ENCODE measurements around the gene SLC12A5. TPM values are rescaled to one million over a fixed set of nuclear protein-coding genes. Genes with fewer than 3 reads are reported as not detected.

SLC12A5 gene
- total RNA-seq, 1 donor from 2014 or later = not detected

DNA sequence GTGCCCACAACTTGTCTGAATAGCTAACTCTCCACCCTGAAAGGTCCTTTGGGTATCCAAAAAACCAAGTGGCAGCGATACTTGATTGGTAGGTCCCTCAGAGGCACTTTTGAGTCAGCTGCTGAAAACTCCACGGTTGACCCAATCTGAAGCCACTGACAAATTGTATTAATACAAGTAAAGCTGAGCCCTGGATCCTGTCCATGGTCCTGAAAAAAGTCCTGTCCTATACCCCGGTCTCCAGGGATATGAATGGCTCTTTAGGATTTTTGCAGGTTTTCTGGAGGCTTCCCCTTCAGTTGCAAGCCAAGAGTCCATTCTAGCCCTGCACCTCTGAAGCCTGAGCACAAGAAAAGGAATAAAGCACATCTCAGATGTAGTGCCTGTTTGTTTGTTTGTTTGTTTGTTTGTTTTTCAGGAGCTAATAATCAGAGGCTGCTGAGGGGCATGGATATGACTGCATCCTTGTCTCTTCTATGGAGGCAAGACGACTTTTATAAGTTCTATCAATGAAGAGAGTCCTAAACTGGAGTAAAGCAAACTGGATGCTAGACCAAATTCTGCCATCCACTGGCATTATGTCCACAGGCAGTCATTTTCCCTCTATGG is 1.7 kb upstream of the SLC12A5 start:
- no peak for DNase-seq (ENCODE audit: low spot score)

DNA sequence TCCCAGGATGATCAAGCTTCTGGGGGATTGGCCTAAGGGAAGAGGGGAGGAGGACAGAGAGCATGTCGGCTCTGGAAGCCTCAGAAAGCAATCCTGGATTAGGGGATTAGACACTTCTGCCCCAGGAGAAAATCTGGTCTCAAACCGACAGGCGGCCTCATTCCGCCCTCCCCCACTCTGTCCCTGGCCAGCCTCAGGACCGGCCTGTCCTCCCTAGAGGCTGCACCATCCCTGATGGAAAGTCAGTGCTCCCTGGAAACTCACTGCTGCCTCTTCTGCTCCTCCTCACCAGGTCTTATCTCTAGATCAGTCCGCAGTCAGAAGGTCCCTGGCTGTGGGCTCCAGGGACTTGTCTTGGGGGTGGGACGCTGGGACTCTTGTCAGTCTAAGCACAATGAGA is 905 bp upstream of the SLC12A5 start:
- no peak for DNase-seq (ENCODE audit: low spot score)

DNA sequence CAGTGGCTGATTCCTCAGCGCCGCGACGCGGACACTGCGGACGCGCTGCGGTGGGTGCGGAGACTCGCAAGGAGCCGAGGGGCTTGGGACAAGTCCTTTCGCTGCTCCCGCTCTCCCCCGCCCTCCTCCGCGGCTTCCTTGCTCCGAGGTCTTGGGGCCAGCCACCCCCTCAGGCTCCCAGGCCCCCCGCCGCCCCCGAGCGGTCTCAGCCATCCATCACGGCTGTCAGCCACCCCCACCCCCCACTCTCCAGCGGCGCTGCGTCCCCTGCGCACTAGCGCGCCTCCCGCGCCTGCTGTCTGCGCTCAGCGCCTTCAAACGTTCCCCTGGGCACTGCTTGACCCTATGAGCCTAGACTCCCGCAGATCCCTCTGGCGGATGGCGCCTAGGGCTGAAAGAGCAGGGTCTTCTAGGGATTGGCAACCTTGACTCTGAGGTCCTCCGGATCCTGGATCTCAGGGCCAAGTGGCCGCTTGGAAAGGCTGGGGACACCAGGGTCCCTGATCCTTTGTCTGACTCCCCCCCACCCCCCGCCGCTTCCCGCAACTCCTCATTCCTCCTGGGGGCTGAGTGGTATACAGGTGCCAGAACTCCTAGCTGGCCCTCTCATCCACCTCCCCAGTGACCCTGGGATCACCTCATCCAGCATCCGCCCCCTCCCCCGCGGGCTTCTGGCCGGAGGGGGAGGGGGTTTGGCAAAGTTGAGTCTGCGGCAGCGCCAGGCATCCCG is 1.4 kb downstream of the SLC12A5 start:
- no peak for DNase-seq (ENCODE audit: low spot score)

DNA sequence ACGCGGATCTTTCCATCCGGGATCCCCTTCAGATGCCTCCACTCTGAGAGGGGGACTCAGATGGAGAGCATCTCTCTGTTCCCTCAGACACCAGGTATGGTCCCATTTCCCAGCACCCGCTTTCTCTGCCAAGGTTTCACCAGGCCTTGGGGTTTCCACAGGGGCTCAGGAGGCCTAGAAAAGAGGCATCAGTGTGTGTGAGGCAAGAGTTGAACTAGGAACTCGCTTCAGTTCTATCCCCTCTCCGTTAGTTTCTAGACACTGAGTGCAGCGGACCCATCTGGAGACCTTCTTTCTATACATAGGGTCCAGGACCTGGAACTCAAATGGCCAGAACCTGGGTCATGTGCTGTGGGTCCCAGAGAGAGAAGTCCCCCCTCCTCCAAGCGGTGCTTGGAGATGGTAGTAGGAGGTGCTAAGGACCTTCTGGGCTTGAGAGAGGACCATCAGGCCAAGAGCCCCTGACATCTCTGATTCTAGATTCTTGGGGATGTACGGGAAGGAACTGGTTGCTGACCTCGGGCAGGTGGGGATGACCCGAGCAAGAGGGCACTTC is 2.1 kb downstream of the SLC12A5 start:
- no peak for DNase-seq (ENCODE audit: low spot score)

DNA sequence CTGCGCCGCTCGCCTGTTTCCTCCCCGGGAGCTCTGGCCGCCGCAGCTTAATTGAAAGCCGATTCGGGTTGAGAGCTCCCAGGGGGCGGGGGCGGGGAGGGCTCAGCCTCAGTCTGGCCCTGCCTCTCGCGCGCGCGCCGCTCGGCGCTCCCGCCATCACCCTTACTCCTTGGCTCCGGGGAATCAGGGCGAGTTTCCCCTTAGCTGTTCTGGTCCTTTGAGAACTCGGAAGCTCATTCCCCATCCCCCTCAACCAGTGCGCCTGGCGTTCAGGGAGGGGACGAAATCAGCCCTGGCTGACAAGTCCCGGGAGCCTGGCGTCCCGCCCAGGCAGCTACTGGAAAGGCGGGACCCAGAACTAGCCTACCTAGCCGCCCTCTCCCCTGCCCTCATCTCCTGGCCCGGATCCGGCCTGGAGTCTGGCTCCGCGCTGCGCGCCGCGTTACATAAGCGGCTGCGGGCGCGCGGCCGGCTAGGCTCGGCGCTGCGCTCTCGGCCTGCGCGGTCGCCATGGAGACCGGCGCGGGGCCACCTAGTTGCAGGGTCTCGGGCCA is 2.8 kb downstream of the SLC12A5 start:
- DNase-seq (ENCODE audit: low spot score) = no peak

DNA sequence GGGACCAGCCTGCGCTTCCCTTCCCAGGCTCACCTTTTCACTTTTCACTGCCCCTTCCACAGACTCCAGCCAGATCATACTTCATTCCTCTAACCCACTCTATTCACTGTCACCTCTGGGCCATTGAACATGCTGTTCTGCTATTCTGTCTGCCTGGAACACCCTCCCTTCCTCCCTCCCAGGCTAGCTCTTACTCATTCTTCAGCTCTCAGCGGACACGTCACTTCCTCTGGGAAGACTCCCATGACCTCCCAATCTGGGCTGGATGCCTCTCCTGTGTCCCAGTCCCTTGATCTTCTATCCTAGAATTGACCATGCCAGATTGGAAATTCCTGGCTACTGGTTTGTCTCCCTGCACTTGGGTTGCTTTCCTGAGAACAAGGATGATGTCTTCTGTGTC is 5.0 kb downstream of the SLC12A5 start:
- DNase-seq (ENCODE audit: low spot score) = no peak

DNA sequence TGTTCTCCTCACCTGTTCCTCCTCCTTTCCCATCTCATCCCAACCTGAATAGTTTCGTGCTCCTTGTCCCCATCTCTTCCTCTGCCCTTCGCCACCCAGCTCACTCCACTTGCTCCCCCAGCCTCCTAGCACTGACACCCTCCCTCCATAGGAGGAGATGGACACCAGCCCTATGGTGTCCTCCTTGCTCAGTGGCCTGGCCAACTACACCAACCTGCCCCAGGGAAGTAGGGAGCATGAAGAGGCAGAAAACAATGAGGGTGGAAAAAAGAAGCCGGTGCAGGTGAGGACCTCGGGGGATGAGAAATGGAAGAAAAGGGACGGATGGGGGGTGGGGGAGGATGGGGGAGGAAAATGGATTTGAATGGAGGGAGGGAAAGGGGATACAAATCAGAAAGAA is 6.2 kb downstream of the SLC12A5 start:
- DNase-seq (ENCODE audit: low spot score) = no peak

- no peak for DNase-seq (ENCODE audit: low spot score)
Observed at GRCh38 chr20:46035713-46036112, 6.7 kb downstream of the SLC12A5 start.

GRCh38 chr20:46036370-46036769 is 7.4 kb downstream of the SLC12A5 start:
- DNase-seq (ENCODE audit: low spot score) = no peak

DNA sequence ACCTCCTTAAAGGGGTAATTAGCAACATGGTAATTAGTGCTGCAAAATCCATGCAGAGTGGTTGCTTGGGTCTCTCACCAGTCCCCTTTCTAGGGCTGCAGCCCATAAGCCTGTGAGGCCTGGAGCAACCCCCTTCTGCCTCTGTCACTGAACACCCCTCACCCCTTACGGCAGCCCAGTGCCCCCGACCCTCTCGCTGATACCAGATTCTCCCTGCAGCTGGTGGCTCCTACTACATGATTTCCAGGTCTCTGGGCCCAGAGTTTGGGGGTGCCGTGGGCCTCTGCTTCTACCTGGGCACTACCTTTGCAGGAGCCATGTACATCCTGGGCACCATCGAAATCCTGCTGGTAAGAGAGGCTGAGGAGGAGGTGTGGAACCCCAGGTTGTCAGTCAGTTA is 8.0 kb downstream of the SLC12A5 start:
- no peak for DNase-seq (ENCODE audit: low spot score)

- no peak for DNase-seq (ENCODE audit: low spot score)
Observed at GRCh38 chr20:46040902-46041535, 12.0 kb downstream of the SLC12A5 start.

- no peak for DNase-seq (ENCODE audit: low spot score)
Observed at GRCh38 chr20:46043556-46043955, 14.5 kb downstream of the SLC12A5 start.

GRCh38 chr20:46044896-46045295 is 15.9 kb downstream of the SLC12A5 start:
- no peak for DNase-seq (ENCODE audit: low spot score)

DNA sequence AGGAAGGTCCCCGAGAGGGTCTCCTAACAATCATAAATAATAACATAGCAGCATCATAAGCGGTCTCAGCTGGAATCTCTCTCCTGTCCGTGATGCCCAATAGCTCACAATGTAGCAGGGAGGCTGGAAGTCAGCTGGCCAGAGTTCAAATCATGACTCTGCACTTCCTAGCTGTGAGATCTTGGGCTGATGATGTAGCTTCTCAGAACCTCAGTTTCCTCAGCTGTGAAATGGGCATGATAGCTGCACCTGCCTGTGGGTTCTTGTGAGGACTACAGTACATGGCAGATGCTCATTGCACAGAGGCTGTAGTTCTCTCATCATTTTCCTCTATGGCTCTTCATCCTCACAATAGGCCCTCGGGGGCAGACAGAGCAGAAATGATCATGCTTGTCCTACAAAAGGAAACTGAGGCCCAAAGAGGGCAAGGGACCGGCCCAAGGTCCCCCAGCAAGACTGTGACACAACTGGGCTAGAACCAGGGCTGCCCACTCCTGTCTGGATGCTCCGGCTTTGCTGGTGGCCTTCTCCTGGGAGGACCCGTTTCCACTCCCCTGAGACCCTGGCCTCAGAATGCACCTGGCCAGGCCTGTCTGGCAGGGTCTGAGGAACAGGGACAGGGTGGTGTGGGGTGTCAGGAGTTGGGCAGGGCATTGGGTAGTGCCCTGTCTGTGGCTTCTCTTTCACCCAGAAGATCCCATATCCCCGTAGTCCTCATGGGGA is 17.7 kb downstream of the SLC12A5 start:
- no peak for DNase-seq (ENCODE audit: low spot score)

GRCh38 chr20:46047821-46048220 is 18.8 kb downstream of the SLC12A5 start:
- no peak for DNase-seq (ENCODE audit: low spot score)

DNA sequence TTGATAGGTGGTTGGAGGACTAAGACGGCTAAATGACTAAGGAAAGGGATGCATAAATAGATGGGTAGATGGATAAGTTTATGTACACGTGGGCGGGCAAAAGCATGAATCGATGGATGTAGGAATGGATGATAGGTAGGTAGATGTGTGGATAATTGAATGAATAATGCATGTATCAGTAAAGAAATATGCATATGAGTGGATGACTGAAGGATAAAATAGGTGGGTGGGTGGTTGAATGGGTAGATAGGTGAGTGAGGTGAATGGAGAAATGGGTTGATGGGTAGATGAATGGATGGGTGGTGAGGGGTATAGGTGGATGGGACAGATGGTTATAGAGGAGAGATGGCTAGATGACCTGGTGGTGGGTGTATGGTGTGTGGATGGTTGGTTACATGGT is 20.2 kb downstream of the SLC12A5 start:
- DNase-seq (ENCODE audit: low spot score) = no peak

DNA sequence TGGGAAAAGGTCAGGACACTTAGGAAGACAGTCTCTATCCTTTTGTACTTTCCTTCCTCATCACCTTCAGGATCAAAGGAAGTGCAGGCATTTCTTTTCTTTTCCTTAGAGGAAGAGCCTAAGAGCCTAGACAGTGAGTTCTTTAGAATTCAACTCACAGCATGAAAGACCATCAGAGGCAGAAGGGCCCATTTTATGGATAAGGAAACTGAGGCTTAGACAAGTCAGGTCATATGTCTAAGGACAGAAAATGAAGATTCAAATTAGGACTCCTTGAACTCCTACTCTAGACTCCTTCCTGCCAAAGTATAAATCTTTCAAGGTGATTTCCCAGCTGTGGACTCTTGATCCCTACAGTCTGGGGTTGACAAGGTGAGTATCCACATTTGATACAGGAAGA is 20.8 kb downstream of the SLC12A5 start:
- DNase-seq (ENCODE audit: low spot score) = no peak

DNA sequence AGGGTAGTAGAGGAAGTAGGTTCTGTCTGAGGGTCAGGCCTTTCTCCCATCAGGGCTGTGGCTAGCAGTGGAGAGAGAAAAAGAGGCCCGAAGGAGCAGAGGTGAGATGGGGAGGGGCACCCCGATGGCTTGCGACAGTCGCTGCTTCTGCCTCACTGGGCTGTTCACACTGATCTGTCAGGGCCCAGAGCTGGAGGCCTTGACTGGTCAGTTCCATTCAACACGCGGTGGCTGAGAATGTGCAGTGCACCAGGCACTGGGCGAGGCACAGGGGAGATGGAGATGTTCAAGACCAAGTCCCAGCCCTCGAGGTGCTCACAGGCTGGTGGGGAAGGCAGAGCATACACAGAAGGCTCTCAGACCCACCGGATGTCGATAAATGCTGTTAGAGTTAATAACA is 21.4 kb downstream of the SLC12A5 start:
- DNase-seq (ENCODE audit: low spot score) = no peak

GRCh38 chr20:46050885-46051284 is 21.9 kb downstream of the SLC12A5 start:
- no peak for DNase-seq (ENCODE audit: low spot score)

DNA sequence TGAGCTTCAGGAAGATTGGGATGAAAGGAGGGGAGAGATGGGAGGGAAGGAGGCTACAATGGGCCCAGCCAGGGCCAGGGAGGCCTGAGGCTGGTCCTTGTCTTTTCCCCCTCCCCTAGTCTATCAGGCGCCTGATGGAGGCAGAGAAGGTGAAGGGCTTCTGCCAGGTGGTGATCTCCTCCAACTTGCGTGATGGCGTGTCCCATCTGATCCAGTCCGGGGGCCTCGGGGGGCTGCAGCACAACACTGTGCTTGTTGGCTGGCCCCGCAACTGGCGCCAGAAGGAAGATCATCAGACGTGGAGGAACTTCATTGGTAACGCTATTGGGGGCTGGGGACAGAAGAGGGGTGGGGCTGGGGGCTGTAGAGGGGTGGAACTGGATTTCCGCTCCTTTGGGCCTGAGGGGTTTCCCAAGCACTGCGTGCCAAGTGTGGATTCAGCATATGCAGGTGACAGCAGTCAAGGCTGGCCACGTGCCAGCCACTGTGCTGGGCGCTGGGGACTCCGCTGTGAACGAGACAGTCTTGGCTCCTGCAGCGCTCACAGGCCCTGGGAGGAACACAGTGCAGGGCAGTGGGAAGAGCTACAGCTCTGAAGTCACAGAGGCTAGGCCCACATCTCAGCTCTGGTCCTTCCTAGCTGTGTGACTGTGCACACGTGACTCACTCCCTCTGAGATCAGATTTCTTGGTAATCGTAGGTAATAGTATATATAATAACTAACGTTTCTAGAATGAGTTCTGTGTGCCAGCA is 22.7 kb downstream of the SLC12A5 start:
- no peak for DNase-seq (ENCODE audit: low spot score)

- no peak for DNase-seq (ENCODE audit: low spot score)
Observed at GRCh38 chr20:46053416-46053815, 24.4 kb downstream of the SLC12A5 start.

All from ureter (tissue), 1 donor.